ENCODE measurements around the gene PNPLA2.
A peak's percentile ranks its signal among the peaks of the same experiment; 100 is the strongest.

The PNPLA2 gene

GRCh38 chr11:816433-816779 is 2.3 kb upstream of the PNPLA2 start:
- DNase-seq (ENCODE audit: low read depth in 2 of 2), result no peak

GRCh38 chr11:819129-819931 is 616 bp downstream of the PNPLA2 start:
- peak; percentile 77 to 86 for DNase-seq (ENCODE audit: low read depth in 2 of 2)

- DNase-seq (ENCODE audit: low read depth in 2 of 2), result peak; percentile 88 to 91
Observed at GRCh38 chr11:819943-820649, 1.4 kb downstream of the PNPLA2 start.

GRCh38 chr11:820655-821511 is 2.2 kb downstream of the PNPLA2 start:
- DNase-seq (ENCODE audit: low read depth in 2 of 2), result no peak

- DNase-seq (ENCODE audit: low read depth in 2 of 2), result no peak
Observed at GRCh38 chr11:821512-822371, 3.0 kb downstream of the PNPLA2 start.

GRCh38 chr11:823441-824291 is 5.0 kb downstream of the PNPLA2 start:
- DNase-seq (ENCODE audit: low read depth in 2 of 2), result no peak

- DNase-seq (ENCODE audit: low read depth in 2 of 2), result no peak
Observed at GRCh38 chr11:824292-824880, 5.7 kb downstream of the PNPLA2 start.

GRCh38 chr11:824942-825341 is 6.2 kb downstream of the PNPLA2 start:
- DNase-seq (ENCODE audit: low read depth in 2 of 2), result no peak

- no peak for DNase-seq (ENCODE audit: low read depth in 2 of 2)
Observed at GRCh38 chr11:825366-826226, 6.9 kb downstream of the PNPLA2 start.

- no peak for DNase-seq (ENCODE audit: low read depth in 2 of 2)
Observed at GRCh38 chr11:826227-826621, 7.5 kb downstream of the PNPLA2 start.

GRCh38 chr11:826836-827145 is 8.1 kb downstream of the PNPLA2 start:
- DNase-seq (ENCODE audit: low read depth in 2 of 2), result no peak

- no peak for DNase-seq (ENCODE audit: low read depth in 2 of 2)
Observed at GRCh38 chr11:827146-827896, 8.6 kb downstream of the PNPLA2 start.

GRCh38 chr11:827897-828192 is 9.1 kb downstream of the PNPLA2 start, which contains the start of gene CRACR2B:
CRACR2B (plus strand) TSS chr11:827919; CDS start chr11:828608, 689 bp downstream.
- no peak for DNase-seq (ENCODE audit: low read depth in 2 of 2)

GRCh38 chr11:828506-829175 is 9.9 kb downstream of the PNPLA2 start:
- DNase-seq (ENCODE audit: low read depth in 2 of 2), result no peak

- no peak for DNase-seq (ENCODE audit: low read depth in 2 of 2)
Observed at GRCh38 chr11:829176-829846, 10.6 kb downstream of the PNPLA2 start.

GRCh38 chr11:829847-830294 is 11.2 kb downstream of the PNPLA2 start:
- DNase-seq (ENCODE audit: low read depth in 2 of 2), result no peak
